GM21526 (cell line): ENCODE measurements around the gene EBPL.
"Not testable (repeated sequence)": the region's sequence is repeated elsewhere in the genome, so short reads cannot be mapped to it uniquely, and the experiment has no call there.

Experiments used
- ATAC-seq: cut with Tn5 transposase; IDR thresholded peaks from one replicate; pipeline ENCODE4 v1.9.1; 2021; ENCODE audit warnings: moderate library complexity; ENCODE audit not compliant: unreplicated experiment, low FRiP score

The EBPL gene

DNA sequence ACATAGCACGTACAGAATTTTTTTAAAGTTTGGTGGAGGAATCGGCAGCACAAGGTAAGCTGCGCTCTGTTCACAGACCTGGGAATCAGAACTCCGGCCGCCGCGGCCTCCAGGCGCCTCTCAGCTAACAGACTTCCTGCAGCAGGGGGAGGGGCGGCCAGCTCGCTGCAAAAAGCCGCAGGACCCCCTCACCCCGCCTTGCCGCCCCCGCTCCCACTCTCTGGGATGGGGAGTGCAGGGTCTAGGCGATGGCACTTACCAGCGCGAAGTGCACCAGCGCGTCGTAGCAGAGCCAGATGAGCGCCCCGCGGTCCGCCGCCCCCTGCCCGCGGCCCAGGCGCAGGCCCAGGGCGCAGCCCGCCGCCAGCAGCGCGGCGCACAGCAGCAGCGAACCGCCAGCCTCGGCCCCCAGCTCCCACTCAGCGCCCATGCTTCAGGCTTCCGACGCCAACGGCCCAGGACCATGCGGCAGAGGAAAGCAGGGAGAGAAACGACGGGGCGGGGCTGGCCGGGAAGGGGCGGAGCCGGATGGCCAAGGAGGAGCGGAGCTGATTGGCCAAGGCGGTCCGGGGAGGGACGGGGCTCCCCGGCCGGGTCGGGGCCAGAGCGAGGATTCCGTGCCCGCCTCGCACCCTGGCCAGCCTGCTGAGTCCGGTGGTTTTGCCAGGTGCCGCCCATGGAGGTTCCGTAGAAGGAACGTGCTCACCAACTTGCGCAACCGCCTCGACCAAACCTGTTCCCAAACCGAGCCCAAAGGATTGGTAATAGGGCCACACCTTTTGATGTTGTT lies at the start of gene EBPL:
EBPL (minus strand) TSS at position 492 of the 790 bp plus-strand sequence; CDS start at position 430, 62 bp downstream.
- ATAC-seq = peak; percentile 96

DNA sequence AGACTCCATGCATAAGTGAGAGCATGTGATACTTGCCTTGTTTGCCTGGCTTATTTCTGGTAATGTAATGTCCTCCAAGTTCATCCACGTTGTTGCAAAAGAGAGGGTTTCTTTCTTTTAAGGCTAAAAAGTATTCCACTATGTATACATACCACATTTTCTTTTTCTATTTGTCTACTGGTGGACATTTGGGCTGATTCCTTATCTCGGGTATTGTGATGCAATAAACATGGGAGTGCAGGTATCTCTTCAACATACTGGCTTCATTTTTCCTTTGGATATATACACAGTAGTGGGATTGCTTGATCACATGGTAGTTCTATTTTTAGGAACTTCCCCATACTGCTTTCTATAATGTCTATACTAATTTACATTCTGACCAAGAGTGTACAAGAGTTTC lies 49.6 kb upstream of the EBPL start:
- ATAC-seq = no peak

- no peak for ATAC-seq
Observed at GRCh38 chr13:49739498-49740187, 48.4 kb upstream of the EBPL start.

GRCh38 chr13:49733181-49733951 lies 42.1 kb upstream of the EBPL start:
- no peak for ATAC-seq

DNA sequence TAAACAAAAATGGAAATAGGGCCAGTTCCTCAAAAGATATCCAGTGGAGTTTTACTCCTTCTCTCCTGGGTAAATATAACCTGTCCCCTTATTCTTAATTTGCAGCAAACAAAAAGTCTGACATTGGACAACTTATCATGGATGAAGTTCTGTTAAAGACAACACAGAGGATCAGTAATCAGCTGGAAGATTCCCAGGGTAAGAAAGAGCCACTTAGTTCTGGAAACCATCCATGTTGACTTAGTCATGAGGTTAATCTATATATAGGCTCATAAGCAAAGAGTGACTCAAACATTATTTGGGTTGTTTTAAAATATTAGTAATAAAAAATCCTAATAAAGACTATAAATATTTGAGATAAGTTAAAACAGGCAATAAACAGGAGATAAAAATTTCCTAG lies 40.5 kb upstream of the EBPL start:
- no peak for ATAC-seq

DNA sequence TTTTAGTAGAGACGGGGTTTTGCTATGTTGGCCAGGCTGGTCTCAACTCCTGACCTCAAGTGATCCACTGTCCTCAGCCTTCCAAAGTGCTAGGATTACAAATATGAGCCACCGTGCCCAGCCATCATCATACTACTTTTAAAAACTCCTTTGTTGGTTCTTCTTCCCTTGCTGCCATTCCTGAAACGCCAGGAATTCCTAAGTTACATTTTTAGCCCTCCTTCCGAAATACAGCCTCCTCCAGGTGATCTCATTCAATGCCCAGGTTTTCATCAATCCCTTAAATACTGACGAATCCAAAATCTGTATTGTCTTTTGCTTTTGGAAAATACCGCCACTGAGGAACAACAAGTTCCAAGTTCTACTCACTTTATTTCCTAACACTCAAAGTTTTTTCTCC lies 25.3 kb upstream of the EBPL start:
- no peak for ATAC-seq

GRCh38 chr13:49714757-49715156 lies 23.5 kb upstream of the EBPL start:
- ATAC-seq = no peak

DNA sequence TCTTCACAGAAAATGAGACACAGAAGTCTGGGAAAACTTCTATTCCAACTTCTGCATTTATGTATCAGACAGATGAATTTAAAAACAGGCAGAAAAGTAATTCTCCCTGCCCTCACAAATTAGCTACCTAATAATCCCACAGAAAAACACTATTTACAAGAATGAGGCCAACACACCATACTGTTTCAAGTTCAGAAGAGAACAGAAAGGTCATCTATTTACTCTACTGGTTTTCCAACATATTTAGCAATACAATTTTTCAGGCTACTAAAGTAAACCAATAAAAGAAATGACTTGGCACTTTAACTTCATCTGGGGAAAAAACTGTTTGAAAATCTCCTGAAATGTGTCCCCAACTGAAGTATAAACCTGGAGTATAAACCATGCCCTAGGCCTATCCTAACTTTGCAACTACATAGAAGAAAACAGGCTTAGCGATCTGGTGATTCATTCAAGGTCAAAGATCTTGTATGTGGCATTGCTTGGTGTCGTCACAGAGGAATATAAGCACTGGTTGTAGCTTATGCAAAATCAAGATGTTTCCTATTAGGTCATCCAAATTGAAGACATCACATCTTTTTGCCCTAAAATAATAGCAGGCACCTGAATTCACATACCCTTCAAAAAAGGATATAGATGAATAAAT lies 20.1 kb upstream of the EBPL start:
- no peak for ATAC-seq

GRCh38 chr13:49704264-49704663 lies 13.0 kb upstream of the EBPL start:
- not testable (repeated sequence) for ATAC-seq

DNA sequence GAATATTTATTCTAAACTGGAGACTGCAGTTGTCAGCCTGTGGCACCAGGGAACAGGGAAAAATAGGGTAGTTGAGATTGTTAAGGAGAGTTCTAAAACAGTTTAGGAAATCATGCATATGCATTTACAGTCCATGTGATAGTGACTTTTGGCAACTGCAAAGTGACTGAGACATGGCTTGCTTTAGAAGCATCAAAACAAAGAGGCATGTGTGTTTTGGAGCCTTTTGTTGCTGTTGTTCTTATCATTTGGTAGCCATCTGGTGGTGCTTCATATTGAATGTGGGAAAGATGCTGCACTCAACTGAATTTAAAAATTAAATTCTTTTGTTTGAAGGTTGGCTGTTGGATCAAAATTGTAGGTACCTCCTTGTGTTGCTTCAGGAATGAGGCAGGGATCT lies 10.2 kb upstream of the EBPL start:
- no peak for ATAC-seq

GRCh38 chr13:49697468-49697867 lies 6.2 kb upstream of the EBPL start:
- no peak for ATAC-seq

DNA sequence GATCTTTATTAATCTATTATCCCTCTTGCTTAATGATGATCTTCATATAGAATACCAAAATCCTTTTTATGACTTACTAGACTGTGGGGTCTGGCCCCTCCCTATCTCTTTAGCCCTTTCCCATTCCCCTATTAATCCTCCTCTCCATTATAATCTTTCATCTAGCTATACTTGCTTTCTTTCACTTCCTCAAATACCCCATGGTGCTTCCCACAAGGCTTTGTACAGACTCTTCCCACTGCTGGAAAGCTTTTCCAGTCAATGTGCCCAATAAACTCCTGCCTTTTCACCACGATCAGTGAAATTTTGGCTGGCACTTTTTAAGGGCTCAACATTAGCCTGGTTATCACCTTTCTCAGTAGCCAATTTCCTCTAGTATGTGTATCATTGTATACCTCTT lies 3.2 kb upstream of the EBPL start:
- no peak for ATAC-seq

GRCh38 chr13:49693877-49694276 lies 2.6 kb upstream of the EBPL start:
- no peak for ATAC-seq

GRCh38 chr13:49693191-49693733 lies 2.0 kb upstream of the EBPL start:
- no peak for ATAC-seq

- peak; percentile 17 for ATAC-seq
Observed at GRCh38 chr13:49690133-49690994, 922 bp downstream of the EBPL start.

DNA sequence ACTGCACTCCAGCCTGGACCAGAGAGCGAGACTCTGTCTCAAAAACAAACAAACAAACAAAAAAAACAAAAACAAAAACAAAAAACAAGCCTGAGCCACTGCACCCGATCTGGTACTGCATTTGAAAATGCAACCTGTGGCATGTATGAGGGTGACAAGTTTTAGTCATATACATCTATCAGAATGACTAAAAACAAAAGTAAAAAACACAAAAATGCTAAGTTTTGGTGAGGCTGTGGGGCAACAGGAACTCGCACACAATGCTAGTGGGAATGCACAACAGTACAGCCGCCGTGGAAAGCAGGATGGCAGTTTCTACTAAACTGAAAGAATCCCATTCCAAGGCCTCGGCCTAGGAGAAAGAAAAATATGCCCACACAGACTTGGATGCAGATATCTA lies 7.8 kb downstream of the EBPL start:
- no peak for ATAC-seq

DNA sequence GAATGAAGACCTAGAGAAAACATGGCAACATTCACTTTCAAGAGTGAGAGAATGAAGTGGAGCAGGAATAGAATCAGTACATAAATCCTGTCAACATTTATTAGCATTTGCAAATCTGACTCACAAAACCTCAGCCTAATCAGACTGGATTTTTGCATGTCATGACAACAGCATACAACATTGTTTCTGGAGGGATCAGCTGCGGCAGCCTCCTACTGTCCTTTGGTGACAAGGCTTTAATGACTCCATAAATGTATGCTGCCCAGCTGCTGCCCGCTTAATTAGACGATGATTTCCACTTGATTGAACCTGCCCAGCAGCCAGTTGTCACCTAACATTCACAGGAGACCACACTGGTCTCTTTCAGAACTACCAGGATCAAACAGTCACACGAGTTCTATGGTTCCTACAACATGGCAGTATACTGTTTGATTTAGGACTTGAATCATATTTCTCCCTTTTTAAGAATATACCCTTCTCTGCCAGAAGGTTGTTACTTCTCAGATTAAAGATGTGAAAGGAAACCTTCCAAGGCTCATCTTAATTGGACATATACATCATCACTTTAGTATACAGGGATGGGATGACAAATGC lies 9.3 kb downstream of the EBPL start:
- ATAC-seq = no peak

DNA sequence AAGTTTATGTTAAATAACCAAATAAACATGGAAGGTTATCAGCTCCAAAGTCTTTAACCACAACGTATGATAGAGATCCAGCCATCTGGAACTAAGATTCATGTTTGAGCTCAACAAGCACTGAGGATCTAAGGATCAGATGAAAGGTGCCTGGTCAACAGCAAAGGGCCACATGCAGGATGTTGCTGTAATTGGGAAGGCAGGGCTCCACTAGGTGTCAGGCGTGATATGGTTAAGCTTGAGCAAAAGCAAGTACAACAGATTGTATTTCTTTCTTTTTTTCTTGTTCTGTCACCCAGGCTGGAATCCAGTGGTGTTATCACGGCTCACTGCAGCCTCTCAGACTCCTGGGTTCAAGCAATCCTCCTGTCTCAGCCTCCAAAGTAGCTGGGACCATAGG lies 12.0 kb downstream of the EBPL start:
- ATAC-seq = no peak

- no peak for ATAC-seq
Observed at GRCh38 chr13:49678191-49678914, 12.9 kb downstream of the EBPL start.
